ENCODE results near the gene CTU2. TPM values are rescaled to one million over a fixed set of nuclear protein-coding genes. Genes with fewer than 3 reads are reported as not detected.
A peak's percentile ranks its signal among the peaks of the same experiment; 100 is the strongest.

The CTU2 gene
- polyA plus RNA-seq, 1 experiment, result 16.9 TPM

GRCh38 chr16:88746506-88746905 lies 40.2 kb downstream of the CTU2 start:
- peaks cover 16% of the 10 kb centered on the region for H3K36me3 ChIP-seq (ENCODE audit: control insufficient read depth, insufficient read depth, low read length)
- H3K27me3 ChIP-seq (ENCODE audit: control insufficient read depth, insufficient read depth, low read length), result no peaks in the 10 kb centered on the region
- H3K4me3 ChIP-seq (ENCODE audit: low read depth, low read length), result no peak overlapping the region
- ChIA-PET CTCF (interaction anchor here (0.7 to 3.5 kb wide), 7 partner anchors 10 to 54 kb away, joined by 3 to 25 read pairs (median 7); partner anchors contain the start of gene PIEZO1), POLR2A (no interaction called here)
- TF ChIP-seq, protein P1, sequence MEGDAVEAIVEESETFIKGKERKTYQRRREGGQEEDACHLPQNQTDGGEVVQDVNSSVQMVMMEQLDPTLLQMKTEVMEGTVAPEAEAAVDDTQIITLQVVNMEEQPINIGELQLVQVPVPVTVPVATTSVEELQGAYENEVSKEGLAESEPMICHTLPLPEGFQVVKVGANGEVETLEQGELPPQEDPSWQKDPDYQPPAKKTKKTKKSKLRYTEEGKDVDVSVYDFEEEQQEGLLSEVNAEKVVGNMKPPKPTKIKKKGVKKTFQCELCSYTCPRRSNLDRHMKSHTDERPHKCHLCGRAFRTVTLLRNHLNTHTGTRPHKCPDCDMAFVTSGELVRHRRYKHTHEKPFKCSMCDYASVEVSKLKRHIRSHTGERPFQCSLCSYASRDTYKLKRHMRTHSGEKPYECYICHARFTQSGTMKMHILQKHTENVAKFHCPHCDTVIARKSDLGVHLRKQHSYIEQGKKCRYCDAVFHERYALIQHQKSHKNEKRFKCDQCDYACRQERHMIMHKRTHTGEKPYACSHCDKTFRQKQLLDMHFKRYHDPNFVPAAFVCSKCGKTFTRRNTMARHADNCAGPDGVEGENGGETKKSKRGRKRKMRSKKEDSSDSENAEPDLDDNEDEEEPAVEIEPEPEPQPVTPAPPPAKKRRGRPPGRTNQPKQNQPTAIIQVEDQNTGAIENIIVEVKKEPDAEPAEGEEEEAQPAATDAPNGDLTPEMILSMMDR (IDR thresholded peaks at IDR 0.05; ENCODE audit: insufficient read depth, low read depth, low read length), result no peak
- no peak for DNase-seq (ENCODE audit: low read depth)

- H3K36me3 ChIP-seq (ENCODE audit: control insufficient read depth, insufficient read depth, low read length), result peaks cover 14% of the 10 kb centered on the region
- ChIA-PET CTCF (interaction anchor here (0.6 to 3.5 kb wide), 9 partner anchors 9 to 469 kb away, joined by 3 to 25 read pairs (median 4); no protein-coding TSS in a partner anchor), POLR2A (no interaction called here)
- H3K27me3 ChIP-seq (ENCODE audit: control insufficient read depth, insufficient read depth, low read length), result no peaks in the 10 kb centered on the region
- H3K4me3 ChIP-seq (ENCODE audit: low read depth, low read length), result no peak overlapping the region
- TF ChIP-seq, protein P1 (IDR thresholded peaks at IDR 0.05; ENCODE audit: insufficient read depth, low read depth, low read length), result peak; percentile 41
- DNase-seq (ENCODE audit: low read depth), result no peak
Measured at GRCh38 chr16:88747588-88748301, 41.4 kb downstream of the CTU2 start.

DNA sequence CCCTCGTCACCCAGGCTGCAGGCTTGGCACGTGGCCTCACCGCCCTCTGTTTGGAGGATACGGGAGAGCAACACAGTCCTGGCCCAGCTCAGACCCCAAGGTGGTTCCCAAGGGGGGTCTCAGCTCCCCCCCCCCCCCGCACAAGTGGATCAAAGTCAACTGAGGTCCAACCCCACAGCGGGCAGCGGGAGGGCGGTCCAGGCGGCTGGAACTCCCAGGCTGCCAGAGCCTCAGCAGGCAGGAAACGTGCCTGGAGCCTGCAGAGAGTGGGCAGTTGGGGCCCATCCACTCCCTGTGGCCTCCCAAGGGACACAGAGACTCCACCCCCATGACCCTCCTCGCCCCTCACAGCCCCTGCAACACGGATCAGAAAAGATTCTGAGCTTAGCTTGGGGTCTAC lies 42.1 kb downstream of the CTU2 start:
- CTCF ChIA-PET, result interaction anchor here (0.6 to 4.5 kb wide), 6 partner anchors 9 to 419 kb away, joined by 3 to 25 read pairs (median 4); no protein-coding TSS in a partner anchor
- POLR2A ChIA-PET, result no interaction called here
- Histone ChIP-seq H3K27me3 (ENCODE audit: control insufficient read depth, insufficient read depth, low read length) (no peaks in the 10 kb centered on the region), H3K4me3 (ENCODE audit: low read depth, low read length) (no peak overlapping the region), H3K36me3 (ENCODE audit: control insufficient read depth, insufficient read depth, low read length) (peaks cover 11% of the 10 kb centered on the region)
- DNase-seq (ENCODE audit: low read depth), result no peak
- TF ChIP-seq, protein P1 (IDR thresholded peaks at IDR 0.05; ENCODE audit: insufficient read depth, low read depth, low read length), result no peak

GRCh38 chr16:88749358-88749757 lies 43.1 kb downstream of the CTU2 start:
- Histone ChIP-seq H3K4me3 (ENCODE audit: low read depth, low read length) (no peak overlapping the region), H3K36me3 (ENCODE audit: control insufficient read depth, insufficient read depth, low read length) (peaks cover 11% of the 10 kb centered on the region), H3K27me3 (ENCODE audit: control insufficient read depth, insufficient read depth, low read length) (no peaks in the 10 kb centered on the region)
- TF ChIP-seq, protein P1 (IDR thresholded peaks at IDR 0.05; ENCODE audit: insufficient read depth, low read depth, low read length), result no peak
- POLR2A ChIA-PET, result no interaction called here
- CTCF ChIA-PET, result interaction anchor here (1.3 to 4.5 kb wide), 3 partner anchors 8 to 34 kb away, joined by 3 to 17 read pairs (median 6); no protein-coding TSS in a partner anchor
- no peak for DNase-seq (ENCODE audit: low read depth)

DNA sequence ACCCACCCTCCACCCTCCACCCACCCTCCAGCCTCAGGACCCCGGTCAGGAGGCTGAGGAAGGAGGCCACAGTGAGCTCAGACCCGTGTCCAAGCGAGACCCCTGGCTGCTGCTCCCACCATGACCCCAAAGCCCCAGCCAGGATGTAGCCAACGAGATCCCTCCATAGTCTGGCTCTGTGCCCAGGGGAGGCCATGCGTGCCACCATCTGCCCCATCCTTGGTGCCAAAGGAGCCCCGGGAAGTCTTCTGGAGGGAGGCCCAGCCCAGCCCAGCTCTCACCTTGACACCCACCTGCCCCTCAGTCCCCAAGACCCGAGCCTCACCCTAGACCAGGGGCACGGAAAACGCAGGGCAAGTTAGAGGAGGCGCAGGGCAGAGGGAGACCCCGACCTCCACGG lies 44.6 kb downstream of the CTU2 start:
- H3K4me3 ChIP-seq (ENCODE audit: low read depth, low read length), result no peak overlapping the region
- H3K36me3 ChIP-seq (ENCODE audit: control insufficient read depth, insufficient read depth, low read length), result peaks cover 12% of the 10 kb centered on the region
- TF ChIP-seq, protein P1 (IDR thresholded peaks at IDR 0.05; ENCODE audit: insufficient read depth, low read depth, low read length), result no peak
- ChIA-PET CTCF (interaction anchor here (4.2 to 4.5 kb wide), 2 partner anchors 8 to 14 kb away, joined by 14 to 17 read pairs; no protein-coding TSS in a partner anchor), POLR2A (no interaction called here)
- no peak for DNase-seq (ENCODE audit: low read depth)
- no peaks in the 10 kb centered on the region for H3K27me3 ChIP-seq (ENCODE audit: control insufficient read depth, insufficient read depth, low read length)

Data from BJ (cell line).